Brain microvascular endothelial cell (primary cell): ENCODE results near the gene ATXN3.

Source experiments
- DNase-seq: peaks from one replicate; pipeline ENCODE4 v3.0.0-alpha.2; 2020
- H3K27ac ChIP-seq: fragments of 250-450 bp; sonication (Bioruptor Pico); 2 replicates; pipeline ENCODE4 v1.5.1; 2020; ENCODE audit warnings: mild to moderate bottlenecking, moderate library complexity
- H3K27me3 ChIP-seq: fragments of 250-450 bp; sonication (Bioruptor Pico); replicated peaks from 2 replicates; pipeline ENCODE4 v1.5.1; 2020; ENCODE audit warnings: mild to moderate bottlenecking
- H3K36me3 ChIP-seq: fragments of 250-450 bp; sonication (Bioruptor Pico); replicated peaks from 2 replicates; pipeline ENCODE4 v1.5.1; 2020; ENCODE audit warnings: mild to moderate bottlenecking
- H3K4me3 ChIP-seq: 2 replicates; pipeline ENCODE4 v1.5.1; 2011; ENCODE audit warnings: low read depth, mild to moderate bottlenecking, control low read depth, low read length, moderate library complexity
- CTCF ChIP-seq: IDR thresholded peaks from 2 replicates; pipeline ENCODE4 v1.5.1; 2011; ENCODE audit warnings: low read depth, mild to moderate bottlenecking, moderate library complexity, low read length, control low read depth, inconsistent platforms; ENCODE audit errors: missing control alignments
- in situ Hi-C: cut with HindIII; loops from 2 replicates; pipeline ENCODE4 v1.10.0; 2017; ENCODE audit warnings: low sequenced_read_pairs, low pct_ligation_motif_present

Gene ATXN3

GRCh38 chr14:92033433-92033832 lies 72.9 kb downstream of the ATXN3 start:
- Histone ChIP-seq H3K36me3 (peaks cover 12% of the 10 kb centered on the region), H3K27ac (no peak overlapping the region), H3K27me3 (no peaks in the 10 kb centered on the region), H3K4me3 (no peak overlapping the region)
- no peak for TF ChIP-seq CTCF
- DNase-seq: no peak
- in situ Hi-C loops: no loop called here

GRCh38 chr14:92026548-92027190 lies 79.7 kb downstream of the ATXN3 start:
- H3K27ac ChIP-seq: peak overlapping the region; percentile 84
- DNase-seq: no peak
- H3K36me3 ChIP-seq: peaks cover 8% of the 10 kb centered on the region
- H3K27me3 ChIP-seq: no peaks in the 10 kb centered on the region
- in situ Hi-C loops: no loop called here
- no peak overlapping the region for H3K4me3 ChIP-seq
- TF ChIP-seq CTCF: no peak

- DNase-seq: no peak
- in situ Hi-C loops: no loop called here
- Histone ChIP-seq H3K36me3 (peaks cover 3% of the 10 kb centered on the region), H3K27ac (no peak overlapping the region), H3K27me3 (no peaks in the 10 kb centered on the region), H3K4me3 (no peak overlapping the region)
- TF ChIP-seq CTCF: no peak
Observed at GRCh38 chr14:92022036-92022435, 84.3 kb downstream of the ATXN3 start.

- no peaks in the 10 kb centered on the region for H3K27me3 ChIP-seq
- no peak overlapping the region for H3K4me3 ChIP-seq
- TF ChIP-seq CTCF: no peak
- DNase-seq: no peak
- in situ Hi-C loops: no loop called here
- peaks cover 3% of the 10 kb centered on the region for H3K36me3 ChIP-seq
- H3K27ac ChIP-seq: no peak overlapping the region
Observed at GRCh38 chr14:92021523-92021922, 84.9 kb downstream of the ATXN3 start.

- H3K27me3 ChIP-seq: no peaks in the 10 kb centered on the region
- in situ Hi-C loops: no loop called here
- H3K4me3 ChIP-seq: no peak overlapping the region
- DNase-seq: no peak
- no peak for TF ChIP-seq CTCF
- peaks cover 33% of the 10 kb centered on the region for H3K36me3 ChIP-seq
- no peak overlapping the region for H3K27ac ChIP-seq
Observed at GRCh38 chr14:92014040-92014439, 92.3 kb downstream of the ATXN3 start.
